Ovary (tissue), 9 donors: ENCODE data around the gene CSNK1A1. TPM values are rescaled to one million over a fixed set of nuclear protein-coding genes. Genes with fewer than 3 reads are reported as not detected.
"Not testable (repeated sequence)": the region's sequence is repeated elsewhere in the genome, so short reads cannot be mapped to it uniquely, and the experiment has no call there.

Experiments
- DNase-seq, 5 donors: peaks; one replicate each; pipeline ENCODE4 v3.0.0-alpha.2; 2019 to 2020
- H3K27ac ChIP-seq, 2 donors: fragments of 200-600 bp; one replicate each; pipeline versions ENCODE4 v1.5.1 to v1.8.0; 2019 to 2022
- H3K27me3 ChIP-seq: fragments of 200-600 bp; one replicate; pipeline ENCODE4 v1.8.0; 2022
- H3K36me3 ChIP-seq: fragments of 200-600 bp; sonication (generic); one replicate; pipeline ENCODE4 v1.5.1; 2019
- H3K4me1 ChIP-seq: one replicate; pipeline ENCODE4 v1.8.1; 2013; ENCODE audit warnings: mild to moderate bottlenecking, moderate library complexity; ENCODE audit not compliant: insufficient read depth
- H3K4me3 ChIP-seq: fragments of 200-600 bp; sonication (generic); one replicate; pipeline ENCODE4 v1.5.1; 2017
- H3K9me3 ChIP-seq, 2 donors: fragments of 200-600 bp in 1 of 2; sonication (generic) in 1 of 2; one replicate each; pipeline versions ENCODE4 v1.5.1 to v1.8.1; 2013 to 2019; ENCODE audit warnings: mild to moderate bottlenecking in 1 of 2, moderate library complexity in 1 of 2
- CTCF ChIP-seq, 3 donors: fragments of 450-650 bp in 2 of 3; fragments of 200-600 bp in 1 of 3; IDR thresholded peaks; one replicate each; pipeline versions ENCODE4 v1.5.1 to v1.8.0; 2016 to 2022; ENCODE audit warnings: antibody characterized with exemption in 3 of 3, mild to moderate bottlenecking in 1 of 3
- EP300 ChIP-seq: sonication (generic); formaldehyde crosslinking; IDR thresholded peaks from one replicate; pipeline ENCODE4 v1.6.1; 2017; ENCODE audit warnings: antibody characterized with exemption
- POLR2A ChIP-seq: fragments of 450-650 bp; IDR thresholded peaks from one replicate; pipeline ENCODE4 v1.6.1; 2017; ENCODE audit warnings: antibody characterized with exemption, mild to moderate bottlenecking, moderate library complexity
- WGBS, 3 donors: extraction: QIAGEN DNeasy Blood & Tissue Kit in 1 of 3; methylation state at CpG; one replicate each; pipeline versions ENCODE4 v1.1.5 to v1.1.7; 2013 to 2017; 5-methylcytosine and 5-hydroxymethylcytosine counted together
- intact Hi-C, 4 donors: fragments of 100-400 bp; cut with DNase I; formaldehyde crosslinking; loops; one replicate each; pipeline versions ENCODE4 v1.11.0 to v1.15.1; 2022 to 2023
- polyA plus RNA-seq, 2 donors: library from polyadenylated mRNA; stranded (reverse); fragments of 200-250 nt in 1 of 2; fragments of 350-450 nt in 1 of 2; fragmentation: Illumina TruSeq in 1 of 2; extraction: RNeasy Lipid Tissue Mini Kit (QIAGEN cat#74804) in 1 of 2; gene quantifications; one replicate each; pipeline ENCODE4 v1.2.3, GENCODE V29; 2013 to 2014
- total RNA-seq, 7 donors: library from RNA; depleted of rRNA in 2 of 7; stranded (reverse); fragments of >200 nt in 2 of 7; fragmentation: NEBNext Ultra II Directional in 3 of 7; extraction: Animal tissue kit (Norgen Biotek cat#: 25700) in 3 of 7; gene quantifications; one replicate each; pipeline versions ENCODE4 v1.1.0 to v1.2.4, GENCODE V29; 2016 to 2023
- donor health status: DM: no; HTN: no; CAD: no; lungs with moderate emphysema.
- donor health status: DM: no; HTN: no; CAD: no.
- donor health status: Bipolar disorder and iron deficiency.
- donor health status: DM: yes; HTN: yes; CAD: no.
- donor health status: DM: no; HTN: no; CAD: no.
- donor health status: DM: yes; HTN: yes; CAD: no.

Gene CSNK1A1
- total and polyA plus RNA-seq, 9 donors: 64.1 to 233 (median 158) TPM

DNA sequence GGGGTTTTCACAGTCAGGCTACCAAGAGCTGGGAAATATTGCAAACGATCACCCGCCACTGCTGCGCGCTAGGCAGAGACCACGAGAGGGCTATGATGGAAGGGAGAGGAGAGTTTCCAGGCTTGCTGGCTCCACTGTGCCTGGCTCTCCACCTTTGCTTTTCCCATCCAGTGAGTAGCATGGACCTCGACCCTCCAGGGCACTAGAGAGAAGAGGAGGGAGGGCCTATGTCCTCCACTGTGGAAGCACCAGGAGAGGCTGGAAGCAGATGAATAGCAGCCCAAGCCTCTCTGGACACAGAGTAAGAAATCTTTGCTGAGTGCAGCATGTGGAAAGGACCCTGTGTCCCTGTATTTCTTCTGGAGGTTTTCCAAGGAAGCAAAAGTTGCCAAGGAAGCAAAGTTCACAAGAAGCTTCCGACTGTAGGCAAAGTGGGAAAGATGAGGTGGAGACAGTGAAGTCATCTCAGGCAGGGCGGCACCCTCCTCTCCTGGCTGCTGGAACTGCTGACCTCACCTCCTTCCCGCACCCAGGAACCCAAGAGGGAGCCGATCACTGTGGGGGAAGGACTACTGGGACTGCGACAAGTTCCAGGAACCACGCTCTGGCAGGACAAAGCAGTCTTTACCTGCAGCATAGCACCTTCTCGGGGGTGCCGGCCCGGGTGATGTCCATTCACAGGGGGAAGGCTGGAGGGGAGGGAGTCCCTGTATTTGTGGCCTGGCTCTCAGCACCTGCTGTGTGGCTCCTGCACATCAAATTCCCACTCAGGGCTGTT is 79.6 kb downstream of the CSNK1A1 start:
- intact Hi-C loops: no loop called here
- H3K4me3 ChIP-seq: no peak overlapping the region
- WGBS, 3 donors: 60 to 66% (median 66%) methylated on average over 15 of the region's 15 CpGs
- H3K27ac ChIP-seq: no peak overlapping the region
- H3K27me3 ChIP-seq: no peaks in the 10 kb centered on the region
- no peaks in the 10 kb centered on the region for H3K36me3 ChIP-seq
- peaks cover 2% of the 10 kb centered on the region for H3K4me1 ChIP-seq
- H3K9me3 ChIP-seq: no peaks in the 10 kb centered on the region
- TF ChIP-seq POLR2A: no peak
- no peak for TF ChIP-seq CTCF (IDR thresholded peaks at IDR 0.05)
- TF ChIP-seq EP300: no peak
- no peak for DNase-seq

GRCh38 chr5:149470942-149471341 is 80.3 kb downstream of the CSNK1A1 start:
- no peaks in the 10 kb centered on the region for H3K27me3 ChIP-seq
- WGBS, 3 donors: 85 to 88% (median 88%) methylated on average over 6 of the region's 6 CpGs
- H3K27ac ChIP-seq: no peak overlapping the region
- no peaks in the 10 kb centered on the region for H3K36me3 ChIP-seq
- TF ChIP-seq CTCF (IDR thresholded peaks at IDR 0.05) (no peak), POLR2A (no peak), EP300 (no peak)
- H3K9me3 ChIP-seq: no peaks in the 10 kb centered on the region
- peaks cover 2% of the 10 kb centered on the region for H3K4me1 ChIP-seq
- no peak overlapping the region for H3K4me3 ChIP-seq
- DNase-seq: no peak
- intact Hi-C loops: no loop called here

DNA sequence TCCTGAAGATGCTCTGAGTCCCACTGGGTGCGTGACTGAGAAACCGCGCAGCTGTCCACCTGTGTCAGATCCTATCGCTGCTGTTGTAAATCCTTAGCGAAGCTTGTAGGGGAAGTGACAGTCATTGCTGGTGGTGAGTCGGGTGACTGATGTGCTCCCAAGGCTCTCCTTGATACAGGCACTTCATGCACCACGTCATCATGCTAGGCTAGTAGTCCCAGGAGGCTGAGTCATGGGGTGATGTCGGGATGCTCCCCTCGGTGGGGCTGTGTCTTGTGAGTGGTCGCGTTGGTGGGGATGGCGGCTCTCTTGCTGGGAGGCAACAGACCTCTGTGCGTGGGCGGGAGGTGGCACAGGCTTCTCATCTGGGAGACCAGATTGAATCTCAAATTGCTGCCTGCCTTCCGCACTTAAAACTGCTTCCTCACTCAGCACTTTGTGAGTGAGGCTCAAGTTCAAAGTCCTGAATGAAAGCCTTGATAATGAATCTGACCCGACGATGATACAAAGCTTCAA is 84.7 kb downstream of the CSNK1A1 start:
- 71 to 80% (median 72%) methylated on average over 17 of the region's 17 CpGs for WGBS, 3 donors
- H3K36me3 ChIP-seq: no peaks in the 10 kb centered on the region
- no peak overlapping the region for H3K4me3 ChIP-seq
- intact Hi-C loops: no loop called here
- no peak overlapping the region for H3K27ac ChIP-seq
- TF ChIP-seq POLR2A (no peak), CTCF (IDR thresholded peaks at IDR 0.05) (no peak), EP300 (no peak)
- no peaks in the 10 kb centered on the region for H3K27me3 ChIP-seq
- H3K4me1 ChIP-seq: peaks cover 11% of the 10 kb centered on the region
- DNase-seq: no peak
- no peaks in the 10 kb centered on the region for H3K9me3 ChIP-seq

GRCh38 chr5:149464796-149465489 is 86.3 kb downstream of the CSNK1A1 start:
- peaks cover 9% of the 10 kb centered on the region for H3K4me1 ChIP-seq
- H3K4me3 ChIP-seq: no peak overlapping the region
- no peaks in the 10 kb centered on the region for H3K27me3 ChIP-seq
- peak in 4 of 5 donors; percentile 63 to 68 (median 64) for DNase-seq
- H3K36me3 ChIP-seq: no peaks in the 10 kb centered on the region
- 22 to 37% (median 32%) methylated on average over 8 of the region's 8 CpGs for WGBS, 3 donors
- peak overlapping the region in 1 of 2 donors; percentile 15 for H3K27ac ChIP-seq
- intact Hi-C loops: no loop called here
- H3K9me3 ChIP-seq: no peaks in the 10 kb centered on the region
- no peak for TF ChIP-seq EP300
- no peak for TF ChIP-seq CTCF (IDR thresholded peaks at IDR 0.05)
- no peak for TF ChIP-seq POLR2A

DNA sequence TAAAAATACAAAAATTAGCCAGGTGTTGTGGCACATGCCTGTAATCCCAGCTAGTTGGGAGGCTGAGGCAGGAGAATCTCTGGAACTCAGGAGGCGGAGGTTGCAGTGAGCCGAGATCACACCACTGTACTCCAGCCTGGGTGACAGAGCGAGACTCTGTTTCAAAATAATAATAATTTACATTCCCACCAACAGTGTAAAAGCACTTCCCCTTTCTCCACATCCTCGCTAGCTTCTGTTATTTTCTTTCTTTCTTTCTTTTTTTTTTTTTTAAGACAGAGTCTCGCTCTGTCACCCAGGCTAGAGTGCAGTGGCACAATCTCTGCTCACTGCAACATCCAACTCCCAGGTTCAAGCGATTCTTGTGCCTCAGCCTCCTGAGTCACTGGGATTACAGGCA is 89.3 kb downstream of the CSNK1A1 start:
- DNase-seq: not testable (repeated sequence)

More for the DNA sequence above, 89.3 kb downstream of the CSNK1A1 start:
- H3K36me3 ChIP-seq, intact Hi-C loops, H3K27ac ChIP-seq, H3K4me3 ChIP-seq, H3K9me3 ChIP-seq, H3K27me3 ChIP-seq, H3K4me1 ChIP-seq: not testable (repeated sequence)
- 76 to 92% (median 78%) methylated on average over 6 of the region's 6 CpGs for WGBS, 3 donors
